GM12873 (cell line): ENCODE results near the gene MAP3K8.

ENCODE experiments used
- TF ChIP-seq, protein P1 (sequence below): IDR thresholded peaks from 2 replicates; pipeline ENCODE4 v1.5.1; 2012; ENCODE audit warnings: low read depth, mild to moderate bottlenecking, moderate library complexity, low read length, control low read depth; ENCODE audit not compliant: insufficient read depth; ENCODE audit errors: missing control alignments

MAP3K8 gene

GRCh38 chr10:30454744-30455510 is 20.9 kb downstream of the MAP3K8 start:
- TF ChIP-seq, protein P1, sequence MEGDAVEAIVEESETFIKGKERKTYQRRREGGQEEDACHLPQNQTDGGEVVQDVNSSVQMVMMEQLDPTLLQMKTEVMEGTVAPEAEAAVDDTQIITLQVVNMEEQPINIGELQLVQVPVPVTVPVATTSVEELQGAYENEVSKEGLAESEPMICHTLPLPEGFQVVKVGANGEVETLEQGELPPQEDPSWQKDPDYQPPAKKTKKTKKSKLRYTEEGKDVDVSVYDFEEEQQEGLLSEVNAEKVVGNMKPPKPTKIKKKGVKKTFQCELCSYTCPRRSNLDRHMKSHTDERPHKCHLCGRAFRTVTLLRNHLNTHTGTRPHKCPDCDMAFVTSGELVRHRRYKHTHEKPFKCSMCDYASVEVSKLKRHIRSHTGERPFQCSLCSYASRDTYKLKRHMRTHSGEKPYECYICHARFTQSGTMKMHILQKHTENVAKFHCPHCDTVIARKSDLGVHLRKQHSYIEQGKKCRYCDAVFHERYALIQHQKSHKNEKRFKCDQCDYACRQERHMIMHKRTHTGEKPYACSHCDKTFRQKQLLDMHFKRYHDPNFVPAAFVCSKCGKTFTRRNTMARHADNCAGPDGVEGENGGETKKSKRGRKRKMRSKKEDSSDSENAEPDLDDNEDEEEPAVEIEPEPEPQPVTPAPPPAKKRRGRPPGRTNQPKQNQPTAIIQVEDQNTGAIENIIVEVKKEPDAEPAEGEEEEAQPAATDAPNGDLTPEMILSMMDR = no peak

DNA sequence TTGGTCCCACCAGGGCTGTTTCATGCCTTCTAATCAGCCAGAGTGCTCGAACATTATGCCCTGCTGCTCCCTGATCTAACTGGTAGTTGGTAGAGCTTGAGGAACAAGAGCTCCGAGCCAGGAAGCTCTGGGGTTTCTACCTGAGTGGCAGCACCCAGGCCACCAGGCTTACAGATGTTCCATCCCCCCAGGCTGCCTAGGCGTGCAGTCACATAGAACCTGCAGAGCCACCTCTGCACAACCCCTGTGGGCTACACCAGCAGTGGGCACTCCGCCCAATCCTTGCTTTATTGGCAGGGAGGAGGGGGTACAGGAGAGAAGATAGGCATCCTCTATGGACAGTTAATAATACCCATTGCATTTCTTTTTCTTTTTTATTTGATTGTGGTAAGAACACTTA is 21.8 kb downstream of the MAP3K8 start:
- TF ChIP-seq, protein P1 = no peak

- TF ChIP-seq, protein P1 = no peak
Measured at GRCh38 chr10:30456266-30456665, 22.3 kb downstream of the MAP3K8 start.

- TF ChIP-seq, protein P1 = no peak
Measured at GRCh38 chr10:30459283-30459682, 25.3 kb downstream of the MAP3K8 start.

- TF ChIP-seq, protein P1 = no peak
Measured at GRCh38 chr10:30460121-30460520, 26.1 kb downstream of the MAP3K8 start.

DNA sequence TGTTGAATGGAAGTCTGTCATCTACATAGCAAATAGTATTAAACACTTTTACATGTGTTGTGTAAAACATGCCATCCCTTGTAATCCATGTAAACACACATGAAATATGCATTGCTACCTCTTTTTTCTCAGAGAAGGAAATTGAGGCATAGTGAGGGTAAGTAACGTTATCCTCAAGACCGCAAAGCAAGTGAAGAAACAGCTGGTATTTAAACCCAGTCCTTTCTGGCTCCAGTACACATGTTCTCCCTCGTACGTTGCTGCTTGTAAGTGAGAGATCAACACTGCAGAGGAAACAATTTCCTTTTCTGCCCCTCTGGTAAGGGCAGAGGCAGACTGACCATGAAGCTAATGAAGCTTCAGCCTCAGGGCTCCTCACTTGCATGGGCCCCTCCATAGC is 28.5 kb downstream of the MAP3K8 start:
- TF ChIP-seq, protein P1 = no peak

GRCh38 chr10:30463944-30464451 is 30.0 kb downstream of the MAP3K8 start:
- TF ChIP-seq, protein P1 = no peak
